Lung (tissue), 12 donors: ENCODE measurements around the gene NCAM1. TPM values are rescaled to one million over a fixed set of nuclear protein-coding genes. Genes with fewer than 3 reads are reported as not detected.

Experiments
- ATAC-seq: fragments of 200-7000 bp; cut with Tn5 transposase; one replicate; pipeline ENCODE4 v1.9.1; 2020; ENCODE audit warnings: moderate number of reproducible peaks; ENCODE audit not compliant: insufficient read depth, low FRiP score
- DNase-seq, 3 donors: peaks; one replicate each; pipeline ENCODE4 v3.0.0-alpha.2; 2013 to 2017
- H3K27ac ChIP-seq, 2 donors: one replicate each; pipeline ENCODE4 v1.5.1; 2013; ENCODE audit warnings: mild to moderate bottlenecking in 2 of 2, moderate library complexity in 2 of 2, control low read depth in 1 of 2, inconsistent platforms in 1 of 2, low read depth in 1 of 2, low read length in 1 of 2
- H3K27me3 ChIP-seq, 3 donors: one replicate each; pipeline ENCODE4 v1.5.1; 2013; ENCODE audit warnings: low read length in 2 of 3; ENCODE audit not compliant: control insufficient read depth in 3 of 3, insufficient read depth in 3 of 3
- H3K36me3 ChIP-seq, 4 donors: one replicate each; pipeline ENCODE4 v1.5.1; 2013; ENCODE audit warnings: low read length in 4 of 4, mild to moderate bottlenecking in 1 of 4, moderate library complexity in 1 of 4; ENCODE audit not compliant: control insufficient read depth in 4 of 4, insufficient read depth in 4 of 4
- H3K4me1 ChIP-seq, 5 donors: one replicate each; pipeline ENCODE4 v1.5.1; 2013; ENCODE audit warnings: low read length in 5 of 5, mild to moderate bottlenecking in 2 of 5, moderate library complexity in 1 of 5; ENCODE audit not compliant: control insufficient read depth in 5 of 5, insufficient read depth in 5 of 5
- H3K4me3 ChIP-seq: one replicate; pipeline ENCODE4 v1.5.1; 2013; ENCODE audit warnings: mild to moderate bottlenecking, control low read depth, moderate library complexity
- H3K9ac ChIP-seq, 2 donors: one replicate each; pipeline ENCODE4 v1.5.1; 2013; ENCODE audit warnings: low read length in 2 of 2, control low read depth in 1 of 2; ENCODE audit not compliant: insufficient read depth in 1 of 2
- H3K9me3 ChIP-seq, 4 donors: one replicate each; pipeline ENCODE4 v1.5.1; 2013; ENCODE audit warnings: low read length in 3 of 4, mild to moderate bottlenecking in 1 of 4, moderate library complexity in 1 of 4; ENCODE audit not compliant: control insufficient read depth in 4 of 4, insufficient read depth in 3 of 4
- WGBS, 2 donors: extraction: QIAGEN DNeasy Blood & Tissue Kit; methylation state at CpG; one replicate each; pipeline ENCODE4 v1.1.7; 2013; 5-methylcytosine and 5-hydroxymethylcytosine counted together
- polyA plus RNA-seq, 2 donors: library from polyadenylated mRNA; stranded (reverse); fragments of 200-250 nt; gene quantifications; one replicate each; pipeline ENCODE4 v1.2.1, GENCODE V29; 2013
- total RNA-seq, 2 donors: library from RNA; depleted of rRNA in 1 of 2; stranded (reverse); fragments of >200 nt in 1 of 2; gene quantifications; one replicate each; pipeline ENCODE4 v1.2.1, GENCODE V29; 2014 to 2021
- TF ChIP-seq, protein P1 (sequence below): IDR thresholded peaks from 2 replicates; pipeline ENCODE4 v1.5.1; 2012; ENCODE audit warnings: mild to moderate bottlenecking; ENCODE audit errors: control extremely low read depth, extremely low read depth
- donor health status: control.
- donor health status: control.
- donor health status: Bipolar disorder and iron deficiency.
- donor health status: healthy.
- donor health status: DM: yes; HTN: yes; CAD: no.

NCAM1 gene
- total and polyA plus RNA-seq, 4 donors, result 0.28 to 36.5 (median 2.4) TPM

DNA sequence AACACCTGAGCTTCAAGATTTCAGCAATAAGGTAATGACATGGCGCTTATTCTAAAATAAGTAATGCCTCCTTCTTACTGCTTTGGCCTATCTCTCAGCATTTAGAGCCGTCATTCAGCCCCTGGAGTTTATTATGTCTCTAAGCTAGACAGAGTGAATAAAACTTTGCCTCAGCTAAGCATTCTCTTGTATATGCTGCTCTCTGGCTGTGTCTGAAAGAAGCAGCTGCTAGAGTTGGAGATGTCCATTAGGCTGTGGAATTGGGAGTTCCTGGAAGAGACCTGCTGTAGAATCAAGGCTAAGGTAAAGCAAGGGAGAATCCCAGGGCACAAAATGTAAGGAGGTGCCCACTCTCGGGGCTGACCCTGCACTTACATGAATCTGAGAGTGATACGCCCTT is 317.7 kb downstream of the NCAM1 start:
- Histone ChIP-seq H3K27me3 (no peaks in the 10 kb centered on the region), H3K4me3 (no peak overlapping the region), H3K27ac (no peak overlapping the region), H3K9ac (no peak overlapping the region), H3K36me3 (no peaks in the 10 kb centered on the region), H3K9me3 (peaks cover 0 to 3% (median 0%) of the 10 kb centered on the region in 4 donors), H3K4me1 (no peaks in the 10 kb centered on the region)
- 64 to 90% methylated on average over 4 of the region's 4 CpGs for WGBS, 2 donors
- DNase-seq (peak in 2 of 3 donors; percentile 34 to 44), ATAC-seq (no peak)
- TF ChIP-seq, protein P1, sequence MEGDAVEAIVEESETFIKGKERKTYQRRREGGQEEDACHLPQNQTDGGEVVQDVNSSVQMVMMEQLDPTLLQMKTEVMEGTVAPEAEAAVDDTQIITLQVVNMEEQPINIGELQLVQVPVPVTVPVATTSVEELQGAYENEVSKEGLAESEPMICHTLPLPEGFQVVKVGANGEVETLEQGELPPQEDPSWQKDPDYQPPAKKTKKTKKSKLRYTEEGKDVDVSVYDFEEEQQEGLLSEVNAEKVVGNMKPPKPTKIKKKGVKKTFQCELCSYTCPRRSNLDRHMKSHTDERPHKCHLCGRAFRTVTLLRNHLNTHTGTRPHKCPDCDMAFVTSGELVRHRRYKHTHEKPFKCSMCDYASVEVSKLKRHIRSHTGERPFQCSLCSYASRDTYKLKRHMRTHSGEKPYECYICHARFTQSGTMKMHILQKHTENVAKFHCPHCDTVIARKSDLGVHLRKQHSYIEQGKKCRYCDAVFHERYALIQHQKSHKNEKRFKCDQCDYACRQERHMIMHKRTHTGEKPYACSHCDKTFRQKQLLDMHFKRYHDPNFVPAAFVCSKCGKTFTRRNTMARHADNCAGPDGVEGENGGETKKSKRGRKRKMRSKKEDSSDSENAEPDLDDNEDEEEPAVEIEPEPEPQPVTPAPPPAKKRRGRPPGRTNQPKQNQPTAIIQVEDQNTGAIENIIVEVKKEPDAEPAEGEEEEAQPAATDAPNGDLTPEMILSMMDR, result no peak

DNA sequence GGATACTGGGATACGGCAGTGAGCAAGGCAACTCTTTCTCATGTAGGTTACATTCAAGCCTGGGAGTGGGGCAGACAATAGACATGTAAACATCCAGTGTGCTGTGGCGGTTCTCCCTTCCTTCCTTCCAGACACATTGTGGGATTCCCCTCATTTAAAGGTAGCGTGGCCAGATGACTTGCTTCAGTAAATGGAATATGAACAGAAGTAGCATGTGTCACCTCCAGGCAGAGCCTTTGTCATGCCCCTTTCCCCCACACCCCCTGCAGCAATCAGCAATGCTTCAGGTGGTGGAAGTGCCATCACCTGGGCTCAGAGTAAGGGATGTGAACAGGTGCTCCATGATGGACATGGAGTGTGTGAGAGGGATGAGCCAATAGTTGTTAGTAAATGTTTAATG is 318.4 kb downstream of the NCAM1 start:
- WGBS, 2 donors, result 61 to 74% methylated on average over 3 of the region's 3 CpGs
- Histone ChIP-seq H3K9ac (no peak overlapping the region), H3K27me3 (no peaks in the 10 kb centered on the region), H3K9me3 (peaks cover 0 to 3% (median 0%) of the 10 kb centered on the region in 4 donors), H3K4me1 (no peaks in the 10 kb centered on the region), H3K4me3 (no peak overlapping the region), H3K27ac (no peak overlapping the region), H3K36me3 (no peaks in the 10 kb centered on the region)
- DNase-seq, result no peak
- TF ChIP-seq, protein P1, result no peak
- ATAC-seq, result no peak

DNA sequence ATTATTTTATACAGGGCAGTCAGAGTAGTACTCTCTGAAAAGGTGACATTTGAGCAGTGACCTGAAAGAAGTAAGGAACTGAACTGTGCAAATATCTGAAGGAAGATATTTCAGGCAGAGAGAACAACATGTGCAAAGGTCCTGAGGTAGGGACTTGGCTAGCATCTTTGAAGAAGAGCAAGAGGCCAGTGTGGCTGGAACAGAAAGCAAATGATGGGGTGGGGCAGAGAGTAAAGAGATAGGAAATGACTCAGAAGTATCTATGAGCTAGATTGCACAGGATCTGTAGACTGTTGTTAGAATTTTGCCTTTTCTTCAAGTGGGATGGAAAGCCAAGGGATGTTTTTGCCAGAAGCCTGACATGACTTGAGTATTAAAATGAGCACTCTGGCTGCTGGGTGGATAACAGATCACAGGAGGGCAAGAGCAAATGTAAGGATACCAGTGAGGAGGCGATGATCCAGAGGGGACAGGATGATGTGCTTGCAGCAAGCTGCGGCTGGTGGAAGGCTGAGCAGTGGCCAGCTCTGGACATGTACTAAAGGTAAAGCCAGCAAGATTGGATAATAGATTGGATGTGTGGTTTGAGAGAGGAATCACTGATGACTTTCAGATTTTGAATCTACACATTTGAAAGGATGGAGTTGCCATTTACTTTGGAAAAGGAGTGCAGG is 320.0 kb downstream of the NCAM1 start:
- H3K36me3 ChIP-seq, result no peaks in the 10 kb centered on the region
- H3K4me1 ChIP-seq, result no peaks in the 10 kb centered on the region
- ATAC-seq (no peak), DNase-seq (no peak)
- TF ChIP-seq, protein P1, result no peak
- no peak overlapping the region for H3K27ac ChIP-seq
- 95% methylated on average over 2 of the region's 2 CpGs for WGBS, 2 donors
- H3K9me3 ChIP-seq, result peaks cover 0 to 3% (median 0%) of the 10 kb centered on the region in 4 donors
- H3K9ac ChIP-seq, result no peak overlapping the region
- H3K4me3 ChIP-seq, result no peak overlapping the region
- H3K27me3 ChIP-seq, result no peaks in the 10 kb centered on the region
